ENCODE measurements around the gene MTSS2. TPM values are rescaled to one million over a fixed set of nuclear protein-coding genes. Genes with fewer than 3 reads are reported as not detected.

The MTSS2 gene
- total RNA-seq, 1 donor from 2014 or later = 38.3 TPM

- Mint-ChIP-seq H3K27me3 (ENCODE audit: low read depth, unreplicated experiment) (no peaks in the 10 kb centered on the region), H3K36me3 (ENCODE audit: low read depth, unreplicated experiment) (peaks cover 6% of the 10 kb centered on the region), H3K9me3 (ENCODE audit: unreplicated experiment) (no peaks in the 10 kb centered on the region), H3K4me3 (ENCODE audit: unreplicated experiment) (no peak overlapping the region), H3K27ac (ENCODE audit: unreplicated experiment) (no peak overlapping the region), H3K4me1 (ENCODE audit: low read depth, unreplicated experiment) (peaks cover 32% of the 10 kb centered on the region)
- no peaks in the 10 kb centered on the region for H3K9me3 ChIP-seq (ENCODE audit: insufficient read depth, low read depth, low read length)
- no peak overlapping the region for H3K4me2 ChIP-seq (ENCODE audit: low read length)
- no peak for FAIRE-seq
- H3K4me1 ChIP-seq (ENCODE audit: insufficient read depth, low read length) = peaks cover 22% of the 10 kb centered on the region
- no peak for DNase-seq (ENCODE audit: low read depth)
- no peak for TF ChIP-seq EZH2 (IDR thresholded peaks at IDR 0.05; ENCODE audit: insufficient read depth, low read length)
- no peak for TF ChIP-seq CTCF (IDR thresholded peaks at IDR 0.05; ENCODE audit: insufficient read depth, low read depth, low read length)
- no peak overlapping the region for H3K27ac ChIP-seq (ENCODE audit: low read depth, low read length)
- H3K4me3 ChIP-seq (ENCODE audit: insufficient read depth, low read depth, low read length) = no peak overlapping the region
- no peak overlapping the region for H3K9ac ChIP-seq (ENCODE audit: low read length)
- no peaks in the 10 kb centered on the region for H3K79me2 ChIP-seq (ENCODE audit: insufficient read depth, low read length)
- H4K20me1 ChIP-seq (ENCODE audit: insufficient read depth, low read length) = no peaks in the 10 kb centered on the region
- no peaks in the 10 kb centered on the region for H3K27me3 ChIP-seq (ENCODE audit: insufficient read depth, low read length)
- H2AFZ ChIP-seq (ENCODE audit: low read depth, low read length) = no peak overlapping the region
- H3K36me3 ChIP-seq (ENCODE audit: insufficient read depth, low read length) = no peaks in the 10 kb centered on the region
Measured at GRCh38 chr16:70712942-70713341, 27.1 kb upstream of the MTSS2 start.

GRCh38 chr16:70712359-70712758 is 26.5 kb upstream of the MTSS2 start:
- no peaks in the 10 kb centered on the region for H3K36me3 ChIP-seq (ENCODE audit: insufficient read depth, low read length)
- no peak overlapping the region for H3K4me3 ChIP-seq (ENCODE audit: insufficient read depth, low read depth, low read length)
- DNase-seq (ENCODE audit: low read depth) (no peak), FAIRE-seq (no peak)
- no peaks in the 10 kb centered on the region for H4K20me1 ChIP-seq (ENCODE audit: insufficient read depth, low read length)
- H3K9me3 ChIP-seq (ENCODE audit: insufficient read depth, low read depth, low read length) = no peaks in the 10 kb centered on the region
- Mint-ChIP-seq H3K27ac (ENCODE audit: unreplicated experiment) (no peak overlapping the region), H3K4me3 (ENCODE audit: unreplicated experiment) (no peak overlapping the region), H3K9me3 (ENCODE audit: unreplicated experiment) (no peaks in the 10 kb centered on the region), H3K4me1 (ENCODE audit: low read depth, unreplicated experiment) (peaks cover 32% of the 10 kb centered on the region), H3K36me3 (ENCODE audit: low read depth, unreplicated experiment) (peaks cover 6% of the 10 kb centered on the region), H3K27me3 (ENCODE audit: low read depth, unreplicated experiment) (no peaks in the 10 kb centered on the region)
- H3K4me2 ChIP-seq (ENCODE audit: low read length) = no peak overlapping the region
- no peak overlapping the region for H2AFZ ChIP-seq (ENCODE audit: low read depth, low read length)
- no peak for TF ChIP-seq EZH2 (IDR thresholded peaks at IDR 0.05; ENCODE audit: insufficient read depth, low read length)
- no peak for TF ChIP-seq CTCF (IDR thresholded peaks at IDR 0.05; ENCODE audit: insufficient read depth, low read depth, low read length)
- H3K27ac ChIP-seq (ENCODE audit: low read depth, low read length) = no peak overlapping the region
- H3K4me1 ChIP-seq (ENCODE audit: insufficient read depth, low read length) = peaks cover 25% of the 10 kb centered on the region
- H3K79me2 ChIP-seq (ENCODE audit: insufficient read depth, low read length) = no peaks in the 10 kb centered on the region
- no peak overlapping the region for H3K9ac ChIP-seq (ENCODE audit: low read length)
- no peaks in the 10 kb centered on the region for H3K27me3 ChIP-seq (ENCODE audit: insufficient read depth, low read length)

- Mint-ChIP-seq H3K4me1 (ENCODE audit: low read depth, unreplicated experiment) (peaks cover 37% of the 10 kb centered on the region), H3K27ac (ENCODE audit: unreplicated experiment) (no peak overlapping the region), H3K4me3 (ENCODE audit: unreplicated experiment) (no peak overlapping the region), H3K9me3 (ENCODE audit: unreplicated experiment) (no peaks in the 10 kb centered on the region), H3K36me3 (ENCODE audit: low read depth, unreplicated experiment) (peaks cover 6% of the 10 kb centered on the region), H3K27me3 (ENCODE audit: low read depth, unreplicated experiment) (no peaks in the 10 kb centered on the region)
- H3K36me3 ChIP-seq (ENCODE audit: insufficient read depth, low read length) = no peaks in the 10 kb centered on the region
- H3K79me2 ChIP-seq (ENCODE audit: insufficient read depth, low read length) = no peaks in the 10 kb centered on the region
- FAIRE-seq = no peak
- no peak overlapping the region for H2AFZ ChIP-seq (ENCODE audit: low read depth, low read length)
- no peak overlapping the region for H3K9ac ChIP-seq (ENCODE audit: low read length)
- TF ChIP-seq CTCF (IDR thresholded peaks at IDR 0.05; ENCODE audit: insufficient read depth, low read depth, low read length) = no peak
- no peak for TF ChIP-seq EZH2 (IDR thresholded peaks at IDR 0.05; ENCODE audit: insufficient read depth, low read length)
- H3K27ac ChIP-seq (ENCODE audit: low read depth, low read length) = no peak overlapping the region
- no peaks in the 10 kb centered on the region for H3K9me3 ChIP-seq (ENCODE audit: insufficient read depth, low read depth, low read length)
- peaks cover 35% of the 10 kb centered on the region for H3K4me1 ChIP-seq (ENCODE audit: insufficient read depth, low read length)
- H3K4me3 ChIP-seq (ENCODE audit: insufficient read depth, low read depth, low read length) = no peak overlapping the region
- no peak overlapping the region for H3K4me2 ChIP-seq (ENCODE audit: low read length)
- H4K20me1 ChIP-seq (ENCODE audit: insufficient read depth, low read length) = no peaks in the 10 kb centered on the region
- H3K27me3 ChIP-seq (ENCODE audit: insufficient read depth, low read length) = no peaks in the 10 kb centered on the region
- DNase-seq (ENCODE audit: low read depth) = no peak
Measured at GRCh38 chr16:70711211-70712031, 25.6 kb upstream of the MTSS2 start.
